NOMO-1 (cell line): Measurements from ENCODE around the gene NEUROD4.
"Not testable (repeated sequence)": the region's sequence is repeated elsewhere in the genome, so short reads cannot be mapped to it uniquely, and the experiment has no call there.

Experiments
- DNase-seq, 2 experiments: peaks; one replicate each; lab custom pipeline; 2025; ENCODE audit not compliant: unreplicated experiment in 2 of 2; lab: John Stamatoyannopoulos, UW

The NEUROD4 gene, protein sequence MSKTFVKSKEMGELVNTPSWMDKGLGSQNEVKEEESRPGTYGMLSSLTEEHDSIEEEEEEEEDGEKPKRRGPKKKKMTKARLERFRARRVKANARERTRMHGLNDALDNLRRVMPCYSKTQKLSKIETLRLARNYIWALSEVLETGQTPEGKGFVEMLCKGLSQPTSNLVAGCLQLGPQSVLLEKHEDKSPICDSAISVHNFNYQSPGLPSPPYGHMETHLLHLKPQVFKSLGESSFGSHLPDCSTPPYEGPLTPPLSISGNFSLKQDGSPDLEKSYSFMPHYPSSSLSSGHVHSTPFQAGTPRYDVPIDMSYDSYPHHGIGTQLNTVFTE

DNA sequence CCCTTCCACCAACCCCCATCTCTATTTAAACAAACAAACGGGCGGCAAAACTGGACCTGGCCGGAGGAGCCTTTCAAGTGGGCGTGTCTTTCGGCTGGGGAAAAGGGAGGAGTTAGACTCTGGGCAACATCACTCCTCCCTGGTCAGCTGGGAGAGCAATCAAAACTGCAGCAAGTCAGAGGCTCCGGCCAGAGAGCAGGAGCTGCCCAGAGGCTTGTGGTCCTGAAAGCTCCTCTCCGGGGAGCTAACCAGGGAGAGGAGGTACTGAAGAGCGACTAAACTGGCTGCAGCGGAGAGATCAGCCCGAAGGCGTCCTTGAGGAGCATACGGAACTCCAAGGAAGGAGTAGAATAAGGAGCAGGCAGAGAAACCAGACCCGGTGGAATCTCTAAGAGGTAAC, at the start of gene NEUROD4:
NEUROD4 (plus strand) TSS at position 191 of the 400 bp plus-strand sequence. CDS start 6,466 bp downstream, outside the sequence.
- peak; percentile 14 to 33 for DNase-seq

DNA sequence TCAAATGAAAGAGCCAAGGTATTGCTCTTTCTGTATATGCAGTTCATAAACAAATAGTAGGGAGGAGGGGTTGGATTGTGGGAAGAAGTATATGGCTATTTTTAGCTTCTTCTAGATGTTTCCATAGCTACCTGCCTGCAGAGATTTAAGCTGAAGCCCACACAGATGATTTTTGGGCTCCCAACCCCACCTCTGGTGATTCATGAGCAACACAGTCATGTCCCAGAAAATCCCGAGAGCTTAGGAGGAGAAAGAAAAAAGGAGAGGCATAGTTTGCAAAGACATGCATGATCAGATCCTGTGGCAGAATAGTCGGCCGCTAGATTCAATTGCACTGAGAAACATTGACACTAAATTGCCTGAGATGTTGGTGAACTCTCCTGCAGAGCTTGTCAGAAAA, 49.0 kb upstream of the NEUROD4 start:
- DNase-seq, result no peak

DNA sequence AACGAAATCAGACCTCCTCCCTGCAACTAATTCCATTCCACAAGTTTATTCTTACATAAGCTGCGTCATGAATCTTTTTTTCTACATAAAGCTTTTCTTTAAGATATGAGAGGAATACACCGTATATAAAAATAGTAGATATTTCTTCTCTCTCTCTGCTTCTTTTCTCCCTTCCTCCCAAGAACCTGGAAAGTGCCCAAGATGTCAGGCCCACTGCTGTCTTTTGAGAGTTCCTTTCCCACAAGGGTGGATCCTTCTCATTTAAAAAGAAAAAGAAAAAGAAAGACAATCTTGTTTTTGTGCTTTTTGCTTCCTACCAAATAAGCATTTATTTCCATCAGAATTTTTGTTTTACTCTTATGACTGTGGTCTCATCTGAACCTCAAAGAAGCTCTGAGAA, 46.2 kb upstream of the NEUROD4 start:
- DNase-seq, result no peak

DNA sequence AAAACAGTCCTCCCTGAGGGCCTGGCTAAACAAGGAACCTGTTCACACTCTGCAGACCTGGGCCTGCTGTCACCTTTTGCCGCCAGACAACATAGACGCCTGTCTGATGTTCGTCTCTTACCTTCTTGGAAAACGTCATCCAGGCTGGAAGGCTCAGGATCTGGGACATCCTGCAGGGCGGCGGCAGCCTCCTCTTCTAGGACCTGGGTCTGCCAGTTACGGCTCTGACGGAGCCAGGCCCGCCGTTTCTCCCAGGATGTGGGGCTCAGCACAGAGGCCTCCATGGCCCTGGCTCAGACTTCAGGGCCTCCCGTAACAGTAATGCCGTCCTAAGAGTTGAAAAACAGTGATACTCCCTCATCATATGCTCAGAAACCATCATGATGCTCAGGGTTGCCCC, 45.5 kb upstream of the NEUROD4 start:
- no peak for DNase-seq

DNA sequence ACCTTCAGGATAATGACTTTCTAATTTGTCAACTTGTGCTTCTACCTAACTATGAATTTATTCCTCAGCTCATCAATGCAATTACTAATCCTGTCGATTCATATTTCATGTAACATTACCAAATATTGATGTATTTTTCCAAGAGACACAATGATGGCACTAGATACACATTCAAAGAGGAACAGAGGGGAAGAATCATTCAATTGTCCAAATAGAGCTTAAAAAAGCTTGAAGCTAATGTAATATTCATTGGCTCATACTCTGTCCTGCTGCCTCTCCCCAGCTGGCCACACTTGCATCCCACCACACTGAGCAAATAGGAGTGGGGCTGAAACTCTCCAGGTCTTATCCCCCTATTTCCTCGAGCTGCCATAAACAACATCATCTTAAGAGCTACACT, 44.5 kb upstream of the NEUROD4 start:
- DNase-seq, result no peak

DNA sequence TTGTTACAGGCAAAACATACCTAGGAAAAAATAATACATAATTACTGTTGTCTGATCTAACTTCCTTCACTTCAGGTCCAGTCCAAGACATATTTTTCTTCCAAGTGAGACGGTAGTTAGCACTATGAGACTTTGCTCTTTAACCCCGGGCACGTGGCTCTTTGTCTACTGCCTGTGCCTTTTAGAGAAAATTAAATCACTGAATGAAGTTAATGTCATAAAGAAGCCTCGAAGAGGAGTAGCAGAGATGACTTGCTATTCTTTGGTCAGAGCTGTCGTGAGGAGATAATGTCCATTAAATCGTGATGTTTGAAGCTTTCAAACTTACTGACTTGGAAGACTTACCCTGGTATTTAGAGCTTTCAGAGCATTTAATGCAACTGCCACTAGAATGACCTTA, 43.9 kb upstream of the NEUROD4 start:
- DNase-seq, result no peak

DNA sequence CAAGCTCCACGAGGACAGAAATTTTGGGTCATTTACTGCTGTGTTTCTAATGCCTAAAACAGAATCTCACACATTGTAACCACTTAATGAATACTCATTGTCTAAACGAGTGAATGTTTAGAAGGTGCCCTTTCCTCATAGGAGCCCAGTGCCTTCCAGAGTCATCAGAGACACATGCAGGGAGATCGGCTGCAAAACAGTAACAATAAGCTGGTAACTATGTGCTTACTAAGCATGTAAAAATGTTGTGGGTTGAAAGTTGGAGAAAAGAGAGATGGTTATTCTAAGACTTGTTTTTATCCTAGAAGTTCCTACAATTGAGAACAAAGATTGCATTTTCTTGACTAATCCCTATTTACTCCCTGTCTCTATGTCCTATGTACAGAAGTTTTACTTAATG, 42.6 kb upstream of the NEUROD4 start:
- DNase-seq, result no peak

DNA sequence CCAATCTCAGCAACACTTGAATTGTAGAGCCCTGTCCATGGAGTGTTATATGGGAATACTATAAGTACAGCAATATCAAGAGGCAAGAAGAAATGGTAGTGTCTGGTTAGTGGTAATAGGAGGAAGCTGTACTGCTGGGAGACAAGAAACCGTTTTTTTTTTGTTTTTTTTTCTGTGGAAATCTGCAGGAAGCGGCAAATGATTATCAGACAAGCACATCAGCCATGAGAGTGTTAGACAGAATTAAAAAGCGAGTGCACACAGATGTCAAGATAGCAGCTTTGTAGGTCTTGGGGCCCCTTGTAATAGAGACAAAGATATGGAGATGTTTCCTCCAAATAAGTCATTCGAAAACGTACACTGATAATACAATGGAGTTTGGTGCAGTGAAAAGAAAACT, 41.9 kb upstream of the NEUROD4 start:
- DNase-seq, result no peak

DNA sequence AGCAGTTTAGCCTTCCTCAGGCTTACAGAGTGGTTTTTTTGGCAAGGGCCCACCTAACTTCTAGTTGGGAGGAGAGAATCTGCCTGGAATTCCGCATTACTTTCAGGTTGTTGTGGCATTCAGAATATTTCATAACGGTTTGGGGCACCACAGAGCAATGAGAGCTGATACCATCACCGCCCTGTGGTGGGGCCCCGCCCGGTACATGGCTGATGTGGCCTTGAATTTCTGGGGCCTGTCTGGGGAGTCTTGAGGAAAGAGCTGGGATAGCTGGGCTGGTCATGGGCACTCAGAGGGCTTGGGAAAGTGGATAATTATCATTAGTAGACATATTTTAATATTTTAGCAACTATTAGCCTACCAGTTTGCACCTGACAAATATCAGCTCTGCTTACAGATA, 39.4 kb upstream of the NEUROD4 start:
- no peak for DNase-seq

DNA sequence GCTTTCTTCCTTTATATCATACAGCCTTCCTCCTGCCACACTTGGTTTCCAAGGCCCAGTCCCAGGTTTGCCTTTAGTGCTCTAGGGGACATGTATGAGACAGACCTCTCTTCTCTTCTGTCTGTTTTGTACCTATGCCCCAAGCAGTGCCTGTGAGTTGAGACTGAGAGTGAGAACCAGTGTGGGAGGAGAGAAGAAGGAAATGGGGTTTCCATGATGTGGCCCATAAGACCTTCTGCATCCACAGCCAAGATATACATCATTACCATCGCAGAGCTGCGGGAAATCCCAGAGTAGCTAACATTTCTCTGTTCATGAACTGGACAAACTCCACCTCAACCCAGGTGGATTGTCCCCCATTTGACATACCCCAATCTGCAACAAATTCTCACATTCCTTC, 38.0 kb upstream of the NEUROD4 start:
- no peak for DNase-seq

DNA sequence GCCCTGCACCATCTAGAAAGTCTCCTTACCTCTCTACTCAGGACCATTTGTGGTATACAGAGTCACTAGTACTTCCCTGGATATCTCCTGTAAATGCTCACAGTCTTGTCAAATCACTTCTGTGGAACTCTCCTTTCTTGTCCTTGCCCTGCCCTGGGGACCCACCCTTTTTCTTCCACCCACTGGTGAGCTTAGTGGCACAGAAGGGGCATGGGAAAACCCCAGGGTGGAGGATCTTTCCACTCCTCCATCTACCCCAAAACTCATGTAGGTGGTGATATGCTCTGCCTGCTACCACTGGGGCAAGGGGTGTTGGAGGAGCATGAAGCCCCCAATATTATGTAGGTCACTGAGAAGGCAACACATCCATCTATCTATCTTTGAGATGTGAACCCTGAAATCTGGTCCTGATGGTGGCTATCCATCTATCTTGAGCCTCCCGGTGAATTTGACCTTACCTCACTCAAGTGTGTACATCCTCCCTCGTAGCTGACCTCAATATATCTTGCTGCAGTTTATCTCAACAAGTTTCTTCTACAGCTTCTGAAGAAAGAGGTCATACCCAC, 36.2 kb upstream of the NEUROD4 start:
- no peak for DNase-seq

DNA sequence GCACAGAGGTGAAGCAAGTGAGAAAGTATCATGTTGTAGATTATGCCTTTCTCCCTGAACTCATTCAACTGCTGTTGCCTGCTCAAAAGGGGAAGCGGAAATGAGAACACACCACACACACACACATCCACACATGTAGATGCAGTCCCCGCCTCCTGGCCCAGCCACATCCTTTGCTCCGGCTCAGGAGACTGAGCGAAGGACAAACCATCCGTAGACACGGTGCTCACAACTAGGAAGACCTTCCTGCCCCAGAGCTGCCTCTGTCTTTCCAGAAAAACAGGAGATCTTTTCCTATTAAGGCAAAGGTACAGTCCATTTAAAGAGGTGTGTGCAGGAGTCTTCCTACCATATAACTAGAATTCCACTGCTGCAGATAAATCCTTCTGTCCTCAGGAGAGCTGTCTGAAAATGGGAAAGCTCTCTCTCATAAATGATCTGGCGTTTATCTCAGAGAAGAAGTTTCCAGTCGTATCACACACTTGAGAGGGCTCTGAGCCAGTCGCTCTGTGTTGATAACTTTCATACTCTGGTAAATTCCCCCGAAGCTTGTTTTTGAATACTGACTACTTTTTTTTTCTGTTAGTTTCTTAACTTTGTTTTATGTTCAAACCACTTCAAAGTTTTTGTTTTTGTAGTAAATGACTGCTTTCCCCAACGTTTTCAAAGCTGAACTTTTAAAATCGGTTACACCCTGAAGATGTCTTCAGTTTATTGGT, 35.0 kb upstream of the NEUROD4 start, which contains the start of gene TESPA1:
TESPA1 (minus strand) TSS at position 105 of the 719 bp plus-strand sequence. CDS start 10,200 bp downstream, outside the sequence.
- DNase-seq, result peak; percentile 82

DNA sequence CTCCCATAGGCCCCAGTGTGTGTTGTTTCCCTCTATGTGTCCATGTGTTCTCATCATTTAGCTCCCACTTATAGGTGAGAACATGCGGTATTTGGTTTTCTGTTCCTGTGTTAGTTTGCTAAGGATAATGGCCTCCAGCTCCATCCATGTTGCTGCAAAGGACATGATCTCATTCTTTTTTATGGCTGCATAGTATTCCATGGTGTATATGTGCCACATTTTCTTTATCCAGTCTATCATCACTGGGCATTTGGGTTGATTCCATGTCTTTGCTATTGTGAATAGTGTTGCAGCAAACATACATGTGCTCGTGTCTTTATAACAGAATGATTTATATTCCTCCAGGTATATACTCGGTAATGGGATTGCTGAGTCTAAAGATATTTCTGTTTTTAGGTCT, 33.0 kb upstream of the NEUROD4 start:
- not testable (repeated sequence) for DNase-seq

DNA sequence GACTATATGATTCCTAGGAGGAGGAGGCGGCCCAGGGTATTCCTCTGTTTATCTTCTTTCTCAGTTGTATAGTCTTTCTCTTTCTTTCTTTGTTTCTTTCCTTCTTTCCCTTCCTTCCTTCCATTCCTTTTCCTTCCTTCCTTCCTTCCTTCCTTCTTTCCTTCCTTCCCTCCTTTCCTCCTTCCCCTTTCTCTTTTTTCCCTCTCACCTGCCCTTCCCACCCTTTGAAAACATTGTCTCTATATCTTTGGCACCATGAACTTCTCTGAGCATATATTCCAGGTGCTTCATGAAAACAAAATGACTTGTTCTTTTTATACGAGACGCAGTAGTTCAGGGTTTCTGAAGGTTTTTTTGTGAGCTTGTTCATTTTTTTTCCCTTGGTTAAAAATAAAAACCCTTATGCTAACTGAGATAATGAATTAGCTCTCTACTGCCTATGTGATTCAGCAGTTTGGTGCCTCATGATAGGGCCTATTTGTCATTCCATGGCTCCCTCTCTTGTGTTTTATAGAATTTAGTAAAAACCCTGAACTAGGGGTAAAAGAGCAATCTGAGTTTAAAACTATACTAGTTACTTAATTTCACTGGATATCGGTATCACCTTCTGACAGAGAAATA, 32.1 kb upstream of the NEUROD4 start:
- DNase-seq, result no peak

DNA sequence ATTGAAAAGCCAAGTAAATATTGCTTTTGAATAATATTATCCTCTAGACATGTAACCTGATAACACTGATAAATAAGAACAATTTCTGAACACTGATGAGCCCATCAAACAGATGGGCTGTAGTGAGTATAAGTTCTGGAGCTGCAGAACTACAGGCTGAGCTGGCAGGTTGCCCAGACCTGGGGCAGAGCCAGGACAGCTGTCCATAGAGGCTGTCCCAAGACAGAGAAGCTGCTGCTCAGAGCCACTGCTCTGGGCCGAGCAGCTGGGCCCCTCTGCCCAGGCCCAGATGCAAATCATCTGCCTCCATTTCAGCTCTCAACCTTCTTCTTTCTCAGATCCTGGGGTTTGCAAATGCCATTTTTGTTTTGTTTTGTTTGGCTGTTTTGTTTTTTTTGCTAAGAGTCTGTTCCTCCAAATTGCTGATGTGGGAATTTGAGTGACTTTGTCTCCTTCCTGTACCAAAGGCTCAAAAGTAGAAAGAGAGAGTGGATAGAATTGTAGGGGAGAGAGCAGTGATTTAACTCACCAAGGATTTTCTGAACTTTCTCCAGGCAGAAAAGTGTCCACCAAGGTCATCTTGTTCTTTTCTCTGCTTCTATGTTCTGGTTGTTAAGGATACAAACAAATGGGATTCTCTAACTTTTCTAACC, 31.2 kb upstream of the NEUROD4 start:
- DNase-seq, result no peak

DNA sequence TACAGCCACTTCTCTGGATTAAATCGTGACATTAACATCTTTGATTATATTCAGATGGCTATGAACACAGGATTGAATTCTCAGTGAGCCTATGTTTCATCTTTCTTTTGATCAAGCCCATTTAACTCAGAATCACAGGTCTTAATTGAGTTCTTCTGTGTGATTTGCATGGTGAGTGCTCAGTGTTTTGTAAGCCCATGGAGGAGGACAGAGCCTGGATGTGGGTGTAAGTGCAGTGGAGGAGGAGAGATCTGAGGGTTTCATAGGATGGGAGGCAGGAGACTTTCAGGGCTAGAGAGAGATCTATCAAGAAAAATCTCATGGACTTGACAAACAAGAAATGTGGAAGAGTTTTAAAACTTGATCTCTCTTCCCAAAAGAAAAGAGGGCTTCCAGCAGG, 29.9 kb upstream of the NEUROD4 start:
- DNase-seq, result no peak

DNA sequence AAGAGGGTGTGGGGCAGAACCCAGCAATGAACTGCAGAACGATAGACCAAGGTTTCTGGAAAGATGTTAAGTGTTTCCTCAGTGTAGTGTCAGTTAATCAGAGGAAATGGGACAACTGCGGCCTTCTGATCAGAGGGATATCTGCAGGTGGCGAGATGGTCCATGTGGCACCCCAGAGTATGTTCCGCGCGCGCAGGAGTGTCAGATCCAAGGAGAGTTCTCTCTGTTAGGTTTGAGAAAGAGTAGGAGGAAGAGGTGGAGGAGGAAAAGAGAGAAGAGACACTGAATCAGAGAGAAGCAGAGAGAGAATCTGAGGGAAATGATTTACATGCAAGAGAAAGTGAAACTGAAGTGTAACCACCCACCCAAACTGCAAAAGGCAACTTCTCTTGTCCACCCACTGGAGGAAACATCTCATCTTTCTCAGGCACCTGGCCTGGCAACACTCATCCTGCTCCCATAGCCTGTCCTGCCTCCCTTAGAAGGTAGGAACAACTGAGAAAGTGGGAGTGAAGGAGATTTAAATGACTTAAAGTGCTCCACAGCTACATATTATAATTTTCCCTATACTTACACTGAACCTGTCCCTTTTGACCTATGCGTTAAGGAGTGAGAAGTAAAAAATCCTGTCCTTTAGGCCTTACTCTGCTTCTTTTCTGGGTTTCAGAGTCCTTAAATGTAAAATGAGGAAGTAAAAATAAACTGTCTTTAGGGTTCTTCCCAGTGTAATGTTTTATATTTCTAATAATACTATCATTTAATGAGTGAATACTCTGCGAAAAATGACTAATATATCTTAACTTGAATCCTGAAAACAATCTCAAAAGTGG, 28.4 kb upstream of the NEUROD4 start:
- peak; percentile 52 to 56 for DNase-seq

DNA sequence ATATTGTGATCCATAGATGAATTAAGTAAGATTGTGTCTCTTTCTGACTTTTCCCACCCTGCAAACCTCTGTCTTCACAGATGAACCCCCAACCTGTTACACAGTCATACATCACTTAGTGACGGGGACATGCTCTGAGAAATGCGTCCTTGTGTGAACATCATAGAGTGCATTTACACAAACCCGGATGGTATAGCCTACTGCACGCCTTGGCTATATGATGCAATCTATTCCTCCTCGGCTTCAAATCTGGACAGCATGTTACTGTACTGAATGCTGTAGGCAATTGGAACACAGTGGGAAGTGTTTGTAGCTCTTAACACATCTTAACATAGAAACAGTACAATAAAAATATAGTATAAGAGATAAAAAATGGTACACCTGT, 27.8 kb upstream of the NEUROD4 start:
- DNase-seq, result peak in 1 of 2 experiments; percentile 55

DNA sequence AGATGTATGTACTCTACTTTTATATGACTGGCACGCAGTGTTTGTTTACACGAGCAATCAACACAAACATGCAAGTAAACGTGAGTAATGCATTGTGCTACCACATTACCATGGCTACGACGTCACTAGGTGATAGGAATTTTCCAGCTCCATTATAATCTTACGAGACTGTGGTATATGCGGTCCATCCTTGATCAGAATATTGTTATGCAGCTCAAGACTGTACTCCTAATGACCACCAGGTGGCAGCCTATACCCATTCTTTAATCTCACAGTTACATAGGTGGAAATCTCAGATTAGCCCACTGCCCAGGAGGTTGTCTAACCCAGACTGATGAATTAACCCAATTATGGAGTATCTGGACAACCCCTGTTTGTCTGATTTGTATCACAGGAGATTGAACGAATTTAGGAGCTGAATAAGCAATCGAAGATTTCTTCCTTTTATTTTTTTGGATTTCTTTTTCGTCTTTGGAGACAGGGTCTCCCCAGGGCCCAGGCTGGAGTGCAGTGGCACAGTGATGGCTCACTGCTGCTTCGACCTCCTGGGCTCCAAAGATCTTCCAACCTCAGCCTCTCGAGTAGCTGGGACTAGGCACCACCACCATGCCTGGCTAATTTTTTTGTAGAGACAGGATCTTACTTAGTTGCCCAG, 26.5 kb upstream of the NEUROD4 start:
- DNase-seq, result peak in 1 of 2 experiments; percentile 58

DNA sequence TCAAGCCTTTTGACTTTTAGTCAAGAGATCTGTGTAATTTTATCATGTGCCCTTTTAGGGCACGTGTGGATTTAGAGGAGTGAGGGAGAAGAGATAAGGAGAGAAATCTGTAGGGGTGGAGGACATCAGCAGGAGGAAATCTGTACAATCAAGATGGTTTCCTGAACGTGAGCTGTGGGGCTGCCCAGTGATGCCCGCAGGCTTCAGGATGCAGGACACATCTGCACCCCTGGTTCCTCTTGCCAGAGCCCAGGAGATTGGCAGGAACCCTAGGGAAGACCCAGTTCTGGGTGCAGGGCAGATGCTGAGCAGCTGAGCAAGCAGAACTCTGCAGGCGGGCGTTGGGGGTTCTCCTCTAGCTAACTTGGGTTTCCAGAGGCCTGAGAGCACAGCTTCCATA, 23.6 kb upstream of the NEUROD4 start:
- DNase-seq, result no peak
